ENCODE results near the gene ELL.

- no peak for TF ChIP-seq HNRNPH1 (optimal IDR thresholded peaks at IDR 0.05; ENCODE audit: low read depth, low read length)
- no peak for TF ChIP-seq HOXB6 (CRISPR knock-in tag; IDR thresholded peaks at IDR 0.05; ENCODE audit: borderline replicate concordance)
Measured at GRCh38 chr19:18531485-18531884, 9.6 kb upstream of the ELL start.
